Stimulated activated CD8-positive, alpha-beta memory T cell treated with anti-CD3 and anti-CD28 coated beads, Interleukin-7, amount 100 ng/mL, for 24 hours (primary cell): ENCODE results near the gene PRR3.
"Not testable (repeated sequence)": the region's sequence is repeated elsewhere in the genome, so short reads cannot be mapped to it uniquely, and the experiment has no call there.

Experiments
- DNase-seq: peaks from one replicate; pipeline ENCODE4 v3.0.0-alpha.2; 2020; ENCODE audit warnings: low read depth

Gene PRR3, protein sequence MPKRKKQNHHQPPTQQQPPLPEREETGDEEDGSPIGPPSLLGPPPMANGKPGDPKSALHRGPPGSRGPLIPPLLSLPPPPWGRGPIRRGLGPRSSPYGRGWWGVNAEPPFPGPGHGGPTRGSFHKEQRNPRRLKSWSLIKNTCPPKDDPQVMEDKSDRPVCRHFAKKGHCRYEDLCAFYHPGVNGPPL

DNA sequence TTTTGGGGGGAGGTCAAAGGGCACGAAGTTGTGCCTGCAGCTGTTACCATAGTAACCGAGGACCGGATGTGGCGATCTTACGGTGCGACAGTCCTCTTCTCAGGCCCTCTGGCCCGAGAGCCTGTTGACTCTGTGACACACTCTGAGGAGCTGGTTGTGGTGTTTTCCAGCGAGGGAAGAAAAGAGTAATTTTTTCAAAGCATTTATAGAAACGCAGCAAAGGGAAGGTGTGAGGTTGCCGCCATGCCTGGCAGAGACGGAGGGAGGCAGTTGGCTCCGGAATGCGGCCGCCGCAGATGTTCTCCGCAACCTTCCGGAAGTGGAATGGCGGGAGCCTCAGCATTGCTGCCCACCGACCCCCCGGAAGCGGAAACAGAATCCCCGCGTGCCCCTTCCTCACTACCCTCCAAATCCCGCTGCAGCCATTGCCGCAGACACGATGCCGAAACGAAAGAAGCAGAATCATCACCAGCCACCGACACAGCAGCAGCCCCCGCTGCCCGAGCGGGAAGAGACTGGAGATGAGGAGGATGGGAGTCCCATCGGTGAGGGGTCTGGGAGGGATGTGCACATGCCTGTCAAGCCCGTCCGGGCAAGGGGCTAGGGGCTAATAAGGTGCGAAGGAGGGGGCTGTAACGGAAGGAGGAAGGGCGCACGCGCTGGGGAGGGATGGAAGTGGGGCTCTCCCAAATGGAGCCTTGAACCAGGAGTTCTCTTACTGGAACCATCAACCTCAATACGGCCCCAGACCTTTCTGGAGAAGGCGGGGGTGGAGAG lies at the start of gene PRR3:
PRR3 (plus strand) TSS at position 390 of the 777 bp plus-strand sequence; CDS start at position 440, 50 bp downstream.
- DNase-seq, result peak; percentile 79

- no peak for DNase-seq
Observed at GRCh38 chr6:30507849-30508827, 49.0 kb upstream of the PRR3 start.

DNA sequence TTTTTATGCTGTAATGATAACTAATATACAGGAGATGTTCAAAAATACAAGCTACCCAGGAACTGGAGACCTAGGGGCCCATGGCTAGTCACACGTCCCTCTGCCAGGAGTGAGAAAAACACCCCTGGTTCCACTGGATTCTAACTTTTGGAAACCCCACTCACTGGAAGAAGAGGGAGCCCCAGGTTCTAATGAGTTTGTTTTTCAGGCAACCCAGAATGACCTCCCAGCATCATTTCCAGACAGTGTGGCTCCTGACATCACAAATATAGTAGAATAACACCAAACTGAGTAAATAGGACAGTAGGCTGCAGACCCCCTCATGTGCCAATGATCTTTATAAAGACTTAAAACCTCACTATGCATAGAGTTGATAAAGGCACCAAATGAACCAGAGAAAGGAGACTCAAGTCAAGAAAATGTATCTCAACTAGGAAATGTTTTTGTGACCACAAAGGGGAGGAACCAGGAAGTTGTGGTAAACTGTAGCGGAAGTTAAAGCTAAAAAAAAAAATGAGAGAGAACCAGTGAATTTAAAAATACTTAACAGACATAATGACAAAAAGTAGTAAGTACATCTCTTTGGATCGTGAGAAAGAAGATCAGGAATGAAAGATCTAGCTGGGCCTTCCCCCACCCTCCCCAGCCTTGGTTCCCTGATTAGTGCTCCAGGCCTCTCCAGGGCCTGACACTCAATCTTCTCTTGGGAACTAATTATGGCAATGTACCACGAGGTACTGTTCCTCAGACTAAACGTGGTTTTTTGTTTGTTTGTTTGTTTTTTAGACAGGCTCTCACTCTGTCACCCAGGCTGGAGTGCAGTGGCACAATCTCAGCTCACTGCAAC lies 48.0 kb upstream of the PRR3 start:
- DNase-seq, result no peak

GRCh38 chr6:30510419-30511168 lies 46.5 kb upstream of the PRR3 start:
- no peak for DNase-seq

DNA sequence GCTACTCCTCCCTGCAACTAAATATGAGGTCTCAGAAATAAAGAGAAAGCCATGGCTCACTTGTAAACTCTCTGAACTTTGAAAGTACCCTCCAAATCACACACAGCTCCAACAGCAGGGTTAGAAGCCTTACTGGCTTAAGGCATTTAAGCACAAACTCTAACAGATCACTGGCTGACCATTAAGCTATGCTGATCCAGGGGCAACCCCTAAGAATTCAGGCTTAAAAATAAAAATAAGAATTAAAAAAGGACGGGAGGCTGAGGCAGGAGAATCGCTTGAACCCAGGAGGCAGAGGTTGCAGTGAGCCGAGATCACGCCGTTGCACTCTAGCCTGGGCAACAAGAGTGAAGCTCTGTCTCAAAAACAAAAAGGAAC lies 45.9 kb upstream of the PRR3 start:
- no peak for DNase-seq

GRCh38 chr6:30513451-30513850 lies 43.6 kb upstream of the PRR3 start:
- no peak for DNase-seq

GRCh38 chr6:30515106-30515505 lies 42.0 kb upstream of the PRR3 start:
- DNase-seq, result no peak

GRCh38 chr6:30515944-30516753 lies 40.9 kb upstream of the PRR3 start:
- peak; percentile 73 for DNase-seq

GRCh38 chr6:30516754-30517076 lies 40.4 kb upstream of the PRR3 start:
- not testable (repeated sequence) for DNase-seq

- DNase-seq, result not testable (repeated sequence)
Observed at GRCh38 chr6:30517767-30518504, 39.2 kb upstream of the PRR3 start.

- not testable (repeated sequence) for DNase-seq
Observed at GRCh38 chr6:30518505-30519145, 38.5 kb upstream of the PRR3 start.

DNA sequence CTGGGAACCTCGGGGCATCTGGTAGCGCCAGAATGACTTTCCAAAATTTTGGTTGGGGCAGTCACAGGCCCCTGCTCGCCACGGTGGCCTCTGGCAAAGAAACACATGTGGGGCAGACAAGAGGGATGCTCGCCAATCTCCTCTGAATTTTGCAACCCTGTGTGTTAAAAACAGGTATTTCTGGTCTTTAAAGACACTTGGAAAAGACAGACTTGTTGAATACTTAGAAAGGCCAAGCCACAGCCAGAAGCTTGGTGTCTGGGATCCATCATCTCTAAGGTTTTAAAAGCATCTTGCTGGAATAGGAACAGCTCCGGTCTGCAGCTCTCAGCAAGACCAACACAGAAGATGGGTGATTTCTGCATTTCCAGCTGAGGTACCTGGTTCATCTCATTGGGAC lies 36.6 kb upstream of the PRR3 start:
- DNase-seq, result no peak

DNA sequence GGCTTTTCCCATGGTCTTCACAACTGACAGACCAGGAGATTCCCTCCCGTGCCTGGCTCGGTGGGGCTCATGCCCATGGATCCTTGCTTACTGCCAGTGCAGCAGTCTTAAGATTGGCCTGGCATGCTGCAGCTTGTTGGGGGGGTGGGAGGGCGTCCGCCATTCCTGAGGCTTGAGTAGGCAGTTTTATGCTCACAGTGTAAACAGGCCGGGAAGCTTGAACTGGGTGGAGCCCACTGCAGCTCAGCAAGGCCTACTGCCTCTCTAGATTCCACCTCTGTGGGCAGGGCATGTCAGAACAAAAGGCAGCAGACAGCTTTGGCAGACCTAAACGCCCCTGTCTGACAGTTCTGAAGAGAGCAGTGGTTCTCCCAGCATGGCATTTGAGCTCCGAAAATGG lies 36.0 kb upstream of the PRR3 start:
- not testable (repeated sequence) for DNase-seq

DNA sequence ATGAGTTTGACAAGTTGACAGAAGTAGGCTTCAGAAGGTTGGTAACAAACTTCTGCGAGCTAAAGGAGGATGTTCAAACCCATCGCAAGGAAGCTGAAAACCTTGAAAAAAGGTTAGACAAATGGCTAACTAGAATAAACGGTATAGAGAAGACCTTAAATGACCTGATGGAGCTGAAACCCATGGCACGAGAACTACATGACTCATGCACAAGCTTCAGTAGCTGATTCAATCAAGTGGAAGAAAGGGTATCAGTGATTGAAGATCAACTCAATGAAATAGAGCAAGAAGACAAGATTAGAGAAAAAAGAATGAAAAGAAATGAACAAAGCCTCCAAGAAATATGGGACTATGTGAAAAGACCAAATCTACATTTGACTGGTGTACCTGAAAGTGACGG lies 35.1 kb upstream of the PRR3 start:
- DNase-seq, result not testable (repeated sequence)

- DNase-seq, result not testable (repeated sequence)
Observed at GRCh38 chr6:30526444-30526843, 30.7 kb upstream of the PRR3 start.

- DNase-seq, result not testable (repeated sequence)
Observed at GRCh38 chr6:30529349-30529875, 27.7 kb upstream of the PRR3 start.

- no peak for DNase-seq
Observed at GRCh38 chr6:30530014-30530413, 27.1 kb upstream of the PRR3 start.

GRCh38 chr6:30533460-30534294 lies 23.4 kb upstream of the PRR3 start:
- no peak for DNase-seq
